ENCODE results near the gene FCN2.
A peak's percentile ranks its signal among the peaks of the same experiment; 100 is the strongest.
"Not testable (repeated sequence)": the region's sequence is repeated elsewhere in the genome, so short reads cannot be mapped to it uniquely, and the experiment has no call there.

FCN2 gene

DNA sequence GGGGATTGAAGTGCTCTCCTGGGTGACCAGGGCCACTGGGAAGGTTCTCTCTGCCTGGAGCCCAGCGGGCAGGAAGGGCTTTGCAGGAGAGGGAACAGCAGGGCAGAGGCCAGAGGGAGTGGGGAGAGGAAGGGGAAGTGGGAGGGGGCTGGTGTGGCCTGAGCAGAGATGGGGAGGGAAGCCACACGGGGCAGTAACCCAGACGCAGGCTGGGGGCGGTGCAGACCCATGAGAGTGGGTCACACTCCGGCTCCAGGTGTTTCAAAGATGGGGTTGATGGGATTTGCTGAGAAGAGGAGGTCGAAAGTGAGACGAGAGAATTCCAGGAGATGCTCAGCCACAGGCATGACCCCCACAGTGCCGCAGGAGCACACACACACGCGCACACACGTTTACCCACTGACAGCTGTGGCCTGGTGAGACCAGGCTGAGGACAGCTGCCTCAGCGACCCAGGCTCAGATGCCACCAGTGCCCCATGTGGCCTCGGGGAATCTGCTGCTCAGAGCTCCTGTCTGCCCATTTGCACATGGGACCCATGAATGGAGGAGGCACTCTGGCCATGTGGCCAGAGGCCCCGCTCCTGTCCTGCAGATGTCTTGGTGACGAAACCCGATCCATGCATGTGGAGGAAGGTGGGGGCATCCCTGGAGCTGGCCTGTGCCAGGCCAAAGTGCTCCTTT, 32.7 kb upstream of the FCN2 start:
- no peak for DNase-seq

DNA sequence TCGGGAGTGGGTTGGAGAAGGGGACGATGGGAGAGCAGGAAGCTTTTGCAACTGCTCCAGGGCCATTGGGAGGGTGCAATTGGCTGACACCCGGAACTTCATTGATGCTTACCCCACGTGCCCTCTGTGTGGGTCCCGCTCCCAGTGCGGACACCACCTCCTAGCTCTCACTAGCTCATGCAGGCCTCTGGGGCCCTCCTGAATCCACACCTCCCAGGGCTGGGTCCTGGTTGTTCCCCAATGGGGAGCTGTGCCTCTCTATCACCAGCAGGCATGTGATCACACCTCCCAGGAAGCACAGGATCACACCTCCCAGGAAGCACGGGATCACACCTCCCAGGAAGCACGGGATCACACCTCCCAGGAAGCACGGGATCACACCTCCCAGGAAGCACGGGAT, 32.1 kb upstream of the FCN2 start:
- DNase-seq, result no peak

DNA sequence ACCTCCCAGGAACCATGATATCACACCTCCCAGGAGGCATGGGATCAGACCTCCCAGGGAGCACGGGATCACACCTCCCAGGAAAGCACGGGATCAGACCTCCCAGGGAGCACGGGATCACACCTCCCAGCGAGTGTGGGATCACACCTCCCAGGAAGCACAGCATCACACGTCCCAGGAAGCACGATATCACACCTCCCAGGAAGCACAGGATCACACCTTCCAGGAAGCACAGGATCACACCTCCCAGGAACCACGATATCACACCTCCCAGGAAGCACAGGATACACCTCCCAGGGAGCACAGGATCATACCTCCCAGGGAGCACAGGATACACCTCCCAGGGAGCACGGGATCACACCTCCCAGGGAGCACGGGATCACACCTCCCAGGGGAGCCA, 30.0 kb upstream of the FCN2 start:
- DNase-seq, result no peak

DNA sequence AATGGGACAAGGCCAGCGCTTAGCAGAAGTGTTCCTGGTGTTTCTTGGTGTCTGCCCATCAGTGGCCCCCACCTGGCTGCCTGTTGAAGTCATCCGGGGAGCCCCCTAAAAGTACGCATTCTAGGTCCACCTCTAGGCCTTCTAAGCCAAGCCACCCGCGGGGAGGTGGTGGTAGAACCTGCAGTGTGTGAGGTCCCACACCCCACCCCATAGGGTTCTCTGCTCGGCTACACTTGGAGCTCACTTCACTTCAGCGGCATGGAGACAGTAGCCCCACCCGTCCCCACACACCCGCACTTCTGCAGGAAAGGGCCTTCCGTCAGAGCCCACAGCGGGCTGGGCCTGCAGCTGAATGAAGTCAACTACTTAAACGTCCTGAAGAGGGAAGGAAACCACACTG, 29.6 kb upstream of the FCN2 start:
- DNase-seq, result peak; percentile 0

DNA sequence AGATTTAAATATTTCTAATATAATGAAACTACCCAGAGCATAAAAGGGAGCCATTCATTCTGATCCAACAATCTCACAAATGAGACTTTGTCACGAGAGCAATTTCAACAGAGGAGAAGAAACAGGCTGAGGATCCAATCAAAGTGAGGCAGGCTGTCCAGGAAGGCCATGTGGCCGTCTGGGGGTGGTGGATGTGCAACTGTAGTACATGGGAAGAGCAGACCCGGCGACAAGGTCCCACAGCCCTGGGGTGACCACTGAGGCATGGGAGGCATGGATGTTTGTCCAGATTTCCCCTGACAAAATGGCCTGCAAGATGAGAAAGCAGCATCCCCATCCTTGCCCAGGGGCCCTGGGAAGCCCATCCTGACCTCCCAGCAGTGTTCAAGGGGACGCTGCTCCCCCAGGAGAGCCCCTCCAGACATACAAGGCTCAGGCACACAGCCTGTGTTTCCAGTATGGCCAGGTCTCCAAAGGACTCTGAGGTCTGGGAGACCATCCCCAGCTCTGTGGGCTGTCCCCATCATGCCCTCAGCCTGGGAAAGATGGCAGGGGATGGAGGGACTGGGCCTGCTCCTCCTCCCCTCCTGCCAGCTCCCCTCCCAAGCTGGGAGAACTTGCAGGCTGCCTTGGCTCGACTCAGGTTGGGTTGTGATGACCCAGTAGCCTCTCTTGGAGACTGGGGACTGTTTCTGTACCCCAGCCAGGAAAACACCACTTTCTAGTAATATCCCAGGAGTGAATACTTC, 27.5 kb upstream of the FCN2 start:
- peak; percentile 0 for DNase-seq

DNA sequence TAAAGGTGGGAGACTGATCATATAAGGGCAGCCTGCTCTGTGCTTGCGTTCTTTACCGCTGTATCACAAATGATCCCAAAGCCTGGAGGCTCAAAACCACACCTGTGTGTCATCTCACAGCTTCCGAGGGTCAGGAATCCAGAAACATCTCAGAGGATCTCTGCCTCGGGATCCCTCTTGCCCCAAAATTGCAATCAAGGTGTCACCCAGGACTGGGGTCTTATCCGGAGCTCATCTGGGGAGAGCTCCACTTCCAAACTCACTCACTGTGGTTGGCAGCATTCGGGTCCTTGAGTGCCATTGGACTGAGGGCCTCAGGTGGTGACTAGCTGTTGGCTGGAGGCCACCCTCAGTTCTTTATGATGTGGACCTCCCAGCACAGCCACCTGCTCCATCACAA, 26.7 kb upstream of the FCN2 start:
- no peak for DNase-seq

DNA sequence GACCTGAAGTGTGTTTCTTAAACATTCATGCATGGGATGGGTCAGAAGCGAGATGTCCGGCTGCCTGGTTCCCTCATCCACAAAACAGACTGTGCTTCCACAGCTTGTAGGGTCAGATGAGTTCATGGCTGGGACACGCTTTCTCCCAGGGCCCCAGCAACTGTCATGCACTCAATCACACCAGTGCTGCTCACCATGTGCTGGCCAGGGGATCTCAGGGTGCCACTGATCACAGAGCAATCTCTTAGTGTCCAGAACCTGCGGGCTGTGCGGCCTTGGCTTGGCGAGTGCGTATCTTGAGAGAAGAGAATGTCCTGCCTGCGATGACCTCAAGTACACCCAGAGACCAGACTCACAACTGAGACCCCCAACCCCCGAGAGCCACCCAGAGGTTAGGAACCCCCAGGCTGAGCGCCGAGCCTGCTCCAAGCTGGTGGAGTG, 26.0 kb upstream of the FCN2 start:
- peak; percentile 1 for DNase-seq

DNA sequence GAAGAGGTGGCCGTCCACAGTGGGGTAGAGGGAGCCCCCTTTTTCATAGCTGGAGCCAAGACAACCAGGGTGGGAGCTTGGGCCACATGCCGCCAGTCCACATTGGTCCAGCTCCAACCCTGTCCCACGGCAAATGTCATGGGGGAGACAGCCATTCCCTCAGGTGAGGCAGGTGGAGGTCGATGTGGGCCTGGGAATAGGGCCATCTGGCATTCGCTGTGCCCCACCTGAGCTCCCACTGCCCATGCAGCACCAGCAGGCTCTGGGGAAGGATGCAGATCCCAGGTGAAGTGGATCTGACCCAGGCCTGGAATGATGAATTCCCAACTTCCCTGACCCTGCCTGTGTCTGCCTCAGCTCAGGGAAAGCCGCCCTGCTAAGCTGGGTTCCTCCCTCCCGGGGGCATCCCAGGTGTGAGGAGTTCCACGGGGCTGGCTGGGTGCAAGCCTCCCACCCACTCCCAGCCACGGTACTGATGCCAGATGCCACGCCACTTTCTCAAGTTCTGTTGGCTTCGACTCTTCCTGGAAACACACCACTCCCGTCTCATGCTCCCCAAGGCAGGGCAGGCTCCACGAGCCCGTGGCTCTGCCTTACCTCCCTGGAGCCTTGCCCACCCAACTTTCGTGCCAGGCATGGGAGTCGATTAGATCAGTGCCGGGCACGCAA, 25.2 kb upstream of the FCN2 start:
- DNase-seq, result peak; percentile 0

DNA sequence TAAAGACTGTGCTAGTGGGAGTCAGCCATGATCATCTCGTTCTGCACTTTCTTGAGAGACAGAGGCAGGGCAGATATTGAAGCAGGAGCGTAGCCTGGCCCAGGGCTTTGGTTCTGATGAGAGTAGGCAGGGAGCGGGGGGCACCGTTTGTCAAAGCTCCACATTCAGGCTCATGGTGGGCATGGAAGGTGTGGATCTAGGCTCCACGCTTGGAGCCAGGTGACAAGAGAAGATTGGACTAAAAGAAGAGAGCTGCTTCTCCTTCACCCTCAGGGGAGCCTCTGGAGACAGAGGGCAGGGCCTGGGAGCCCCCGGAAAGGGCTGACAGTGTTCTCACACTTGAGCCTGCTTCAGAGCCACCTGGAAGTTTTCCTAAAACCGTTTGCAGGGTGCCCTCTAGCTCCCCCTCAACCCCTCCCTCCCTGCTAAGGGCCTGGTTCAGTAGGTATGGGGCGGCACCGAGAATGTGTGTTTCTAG, 24.7 kb upstream of the FCN2 start:
- DNase-seq, result no peak

DNA sequence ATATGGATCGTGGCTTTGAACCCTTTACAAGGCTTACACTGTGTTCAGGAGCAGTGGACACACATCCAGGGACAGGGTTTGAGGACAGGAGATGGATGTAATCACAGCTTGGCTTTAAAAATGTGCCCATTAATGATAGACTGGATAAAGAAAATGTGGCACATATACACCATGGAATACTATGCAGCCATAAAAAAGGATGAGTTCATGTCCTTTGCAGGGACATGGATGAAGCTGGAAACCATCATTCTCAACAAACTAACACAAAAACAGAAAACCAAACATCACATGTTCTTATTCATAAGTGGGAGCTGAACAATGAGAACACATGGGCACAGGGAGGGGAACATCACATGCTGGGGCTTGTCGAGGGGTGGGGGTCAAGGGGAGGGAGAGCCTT, 23.2 kb upstream of the FCN2 start:
- DNase-seq, result not testable (repeated sequence)

DNA sequence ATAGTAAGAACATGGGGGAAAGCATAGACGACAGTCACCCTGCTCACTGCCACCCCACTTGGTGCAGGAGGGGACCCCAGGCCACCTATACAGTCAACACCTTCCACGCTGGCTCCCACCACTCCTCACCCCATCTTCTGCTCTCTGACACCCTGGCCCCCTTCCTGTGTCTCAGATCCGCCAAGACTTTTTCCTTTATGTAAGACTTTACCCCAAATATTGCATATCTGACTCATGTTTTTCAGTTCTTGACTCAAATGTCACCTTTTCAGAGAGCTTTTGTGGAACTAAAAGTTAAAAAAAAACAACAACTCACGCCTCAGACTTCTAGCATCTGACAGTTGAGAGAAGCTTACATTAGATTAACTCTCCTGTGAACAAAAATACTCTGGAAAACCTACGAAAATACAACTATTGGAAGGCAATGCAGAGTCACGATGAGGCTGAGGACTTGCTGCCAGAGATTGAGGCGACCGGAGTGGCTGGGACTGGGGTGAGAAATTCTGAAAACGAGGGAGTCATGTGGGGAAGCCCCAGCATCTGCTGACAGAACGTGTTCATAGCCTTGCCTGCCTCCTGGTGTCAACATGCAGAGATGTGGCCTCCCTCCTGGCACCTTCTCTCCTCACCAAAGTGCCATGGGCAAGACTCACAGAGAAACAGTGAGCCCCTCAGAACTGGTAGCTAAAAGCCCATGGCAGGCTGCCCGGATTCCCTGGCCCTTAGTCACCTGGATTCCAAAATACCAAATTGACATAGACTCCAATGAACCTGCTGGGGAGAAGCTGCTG, 22.4 kb upstream of the FCN2 start:
- peak; percentile 1 for DNase-seq

DNA sequence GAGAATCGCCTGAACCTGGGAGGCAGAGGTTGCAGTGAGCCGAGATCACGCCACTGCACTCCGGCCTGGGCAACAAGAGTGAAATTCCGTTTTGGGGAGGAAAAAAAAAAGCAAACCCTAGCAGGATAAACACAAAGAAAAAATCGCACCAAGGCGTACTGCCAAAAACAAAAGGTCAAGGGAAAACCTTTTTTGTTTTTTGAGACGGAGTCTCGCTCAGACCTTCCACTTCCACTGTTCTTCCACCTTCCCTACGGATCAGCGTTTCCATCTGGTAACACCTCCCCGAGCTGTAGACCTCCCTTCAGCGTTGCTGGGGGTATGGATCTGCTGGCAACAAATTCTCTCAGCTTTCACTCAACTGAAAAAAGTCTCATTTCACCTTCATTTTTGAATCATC, 20.1 kb upstream of the FCN2 start:
- DNase-seq, result no peak

DNA sequence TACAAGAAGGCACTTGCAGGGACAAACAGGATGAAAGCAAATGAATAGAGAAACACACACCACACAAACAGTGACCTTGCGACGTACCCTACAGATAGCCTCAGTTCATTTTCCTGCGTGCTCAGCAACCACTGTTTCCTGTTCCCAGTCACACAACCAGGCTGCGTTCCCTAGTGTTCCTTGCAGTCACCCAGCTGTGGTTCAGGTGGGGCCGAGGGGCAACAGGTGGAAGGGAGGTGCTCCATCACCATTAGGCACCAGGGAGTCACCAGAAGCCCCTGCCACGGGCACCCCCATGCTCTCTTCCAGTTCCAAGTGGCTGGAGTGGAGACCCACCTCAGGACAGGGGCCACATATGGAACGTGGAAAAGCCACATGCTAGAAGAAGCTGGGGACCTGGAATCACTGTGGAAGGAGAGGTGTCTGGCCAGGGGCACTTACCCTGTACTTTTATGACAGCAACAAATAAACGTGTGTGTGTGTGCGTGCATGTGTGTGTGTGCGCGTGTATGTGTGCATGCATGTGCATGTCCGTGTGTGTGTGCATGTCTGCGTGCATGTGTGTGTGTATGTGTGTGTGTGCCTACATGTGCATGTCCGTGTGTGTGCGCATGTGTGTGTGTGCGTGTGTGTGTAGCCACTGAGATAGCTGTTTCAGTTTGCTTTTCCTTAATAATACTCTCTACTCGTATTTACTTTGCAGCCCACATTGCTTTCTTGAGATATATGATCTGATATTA, 18.8 kb upstream of the FCN2 start:
- no peak for DNase-seq

DNA sequence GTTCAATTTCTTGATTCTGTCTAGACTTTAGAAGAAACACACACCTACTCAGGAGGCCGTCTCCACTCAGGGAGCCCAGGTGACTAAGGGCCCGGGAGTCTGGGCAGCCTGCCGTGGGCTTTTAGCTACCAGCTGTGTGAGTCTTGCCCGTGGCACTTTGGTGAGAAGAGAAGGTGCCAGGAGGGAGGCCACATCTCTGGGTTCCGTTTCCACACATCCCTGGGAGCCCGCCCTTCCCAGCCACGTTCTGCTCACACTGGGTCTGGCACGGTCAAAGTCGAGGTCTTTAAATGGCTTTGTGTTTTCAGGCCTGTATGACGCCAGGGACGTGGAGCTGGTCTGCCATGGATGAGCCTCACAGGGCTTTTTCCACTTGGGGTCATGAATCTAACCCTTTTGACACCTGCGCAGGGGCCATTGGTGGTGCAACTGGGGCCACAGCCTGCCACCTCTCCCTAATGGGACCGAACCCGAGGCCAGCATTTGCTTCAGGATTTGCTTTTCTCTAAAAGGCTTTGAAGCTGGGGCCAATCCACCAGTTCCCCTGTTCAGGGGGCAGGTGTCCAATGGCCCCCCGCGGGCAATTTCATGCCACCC, 17.2 kb upstream of the FCN2 start:
- DNase-seq, result no peak

DNA sequence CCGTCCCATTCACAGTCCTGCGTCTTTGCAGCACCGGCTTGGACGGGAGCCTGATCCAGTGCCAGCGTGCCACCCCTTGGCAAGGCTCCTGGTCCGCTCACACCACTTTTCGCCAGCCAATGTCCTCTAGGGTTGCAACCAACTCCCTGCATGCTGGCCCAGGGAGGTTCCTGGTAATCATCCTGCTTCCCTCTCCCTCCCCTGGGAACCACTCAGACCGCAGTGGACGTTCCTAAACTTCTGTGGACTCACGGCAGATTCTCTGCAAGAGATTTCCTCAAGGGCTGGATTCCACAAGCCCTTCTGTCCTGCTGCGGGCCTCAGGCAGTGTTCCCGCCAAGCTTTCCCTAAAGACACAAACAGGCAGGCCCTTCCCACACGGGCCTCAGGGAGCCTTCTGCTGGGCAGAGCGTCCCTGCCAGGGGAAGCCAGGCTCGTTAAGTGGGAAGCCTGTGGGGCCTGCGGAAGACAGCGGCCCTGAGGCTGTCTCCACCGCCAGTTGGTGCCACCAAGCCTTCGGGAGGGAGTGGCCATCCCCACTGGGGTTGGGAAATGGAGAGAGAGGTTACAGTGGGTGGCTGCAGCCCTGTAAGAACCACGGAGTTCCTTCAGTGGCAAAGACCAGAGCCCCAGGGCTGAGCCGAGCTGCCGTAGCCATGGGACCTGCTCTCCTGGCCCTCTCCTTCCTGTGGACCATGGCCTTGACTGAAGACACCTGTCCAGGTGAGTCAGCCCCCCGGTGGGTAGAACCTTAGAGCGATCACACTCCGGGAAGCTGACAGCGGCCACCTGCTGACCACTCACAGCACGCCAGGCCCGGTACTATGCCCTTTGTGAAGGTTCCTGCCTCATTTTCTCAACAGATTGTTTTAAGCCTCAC, 16.4 kb upstream of the FCN2 start:
- no peak for DNase-seq

DNA sequence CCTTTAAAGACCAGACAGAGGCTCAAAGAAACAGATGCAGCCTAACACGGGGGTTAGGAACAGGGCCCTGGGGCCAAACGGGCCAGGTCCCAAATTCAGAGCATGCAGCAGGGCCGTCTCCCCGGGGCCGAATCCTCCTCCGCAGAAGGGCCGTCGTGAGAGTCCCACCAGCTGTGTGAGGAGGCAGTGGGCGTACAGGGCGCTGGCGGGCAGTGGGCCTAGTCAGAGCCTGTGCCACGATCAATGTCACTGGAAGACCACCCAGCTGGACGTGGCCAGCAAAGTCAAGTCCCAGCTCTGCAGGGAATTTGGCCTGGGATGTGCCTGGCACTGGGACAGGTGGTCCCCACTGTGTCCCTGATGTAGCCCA, 15.8 kb upstream of the FCN2 start:
- no peak for DNase-seq

DNA sequence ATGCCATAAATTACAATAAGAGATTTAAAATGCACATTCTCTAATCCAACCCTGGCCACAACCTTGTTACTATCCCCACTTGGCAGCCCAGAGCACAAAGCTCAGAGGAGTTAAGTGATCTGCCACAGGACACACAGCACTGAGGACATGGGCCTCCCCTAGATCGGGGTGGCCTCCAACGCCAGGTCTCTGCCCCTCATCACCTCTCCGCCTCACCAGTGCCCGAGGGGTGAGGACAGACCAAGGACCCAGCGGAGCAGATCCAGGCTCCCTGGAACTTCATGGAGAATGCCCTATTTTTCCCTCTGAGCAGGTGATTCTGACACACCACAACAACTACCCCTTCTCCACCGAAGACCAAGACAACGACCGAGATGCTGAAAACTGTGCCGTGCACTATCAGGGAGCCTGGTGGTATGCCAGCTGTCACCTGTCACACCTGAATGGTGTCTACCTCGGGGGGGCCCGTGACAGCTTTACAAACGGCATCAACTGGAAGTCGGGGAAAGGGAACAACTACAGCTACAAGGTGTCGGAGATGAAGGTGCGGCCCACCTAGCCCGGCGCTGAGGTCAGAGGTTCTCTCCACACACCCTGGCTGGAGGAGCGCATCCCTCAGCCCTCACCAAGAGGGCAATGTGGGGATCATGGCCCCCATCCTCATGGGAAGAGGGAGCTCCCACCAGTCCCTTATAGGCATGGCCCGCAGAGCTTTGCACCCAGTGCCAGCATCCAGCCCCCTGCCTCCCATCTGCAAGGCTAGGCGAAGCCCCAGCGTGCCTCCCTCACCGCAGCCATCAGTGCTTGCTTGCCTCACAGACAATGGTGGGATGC, 12.5 kb upstream of the FCN2 start:
- no peak for DNase-seq

DNA sequence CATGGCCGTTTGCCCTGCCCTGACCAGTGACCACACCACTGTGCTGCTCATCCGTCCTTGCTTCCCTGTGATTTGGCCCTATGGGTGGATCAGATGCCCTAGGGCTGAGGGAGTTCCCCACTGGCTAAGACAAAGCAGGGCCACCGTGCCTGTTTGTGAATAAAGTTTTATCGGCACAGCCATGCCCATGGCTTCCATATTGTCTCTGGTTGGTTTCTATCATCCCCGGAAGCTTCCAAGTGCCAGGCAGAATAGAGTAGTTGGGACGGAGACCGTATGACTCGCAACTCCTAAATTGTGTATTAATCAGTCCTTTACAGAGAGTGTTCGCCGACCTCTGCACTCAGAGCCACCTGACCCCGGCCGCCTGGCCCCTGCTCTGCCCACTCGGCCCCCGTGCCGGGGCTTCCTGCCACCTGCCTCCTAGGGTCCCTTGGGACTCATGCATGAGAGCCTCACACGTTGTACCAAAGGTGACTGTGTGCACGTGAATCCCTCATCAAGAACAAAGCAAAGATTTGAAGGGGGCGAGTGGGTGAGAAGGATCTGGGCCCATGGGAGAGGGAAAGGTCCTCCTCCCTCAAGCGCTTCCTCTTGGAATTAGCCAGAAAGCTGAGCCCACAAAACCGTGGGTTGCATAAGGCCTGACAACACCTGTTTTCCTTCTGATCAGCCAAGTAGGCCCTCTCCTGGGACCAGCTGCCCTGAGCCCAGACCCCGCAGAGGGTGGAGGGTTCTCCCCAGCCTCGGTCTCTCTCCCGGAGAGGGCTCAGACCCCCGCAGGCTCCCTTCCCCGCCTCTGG, 11.7 kb upstream of the FCN2 start:
- DNase-seq, result no peak
